ENCODE measurements around the gene SV2B.

SV2B gene

GRCh38 chr15:91231703-91232102 lies 131.6 kb downstream of the SV2B start:
- DNase-seq (ENCODE audit: low spot score), result no peak

- no peak for DNase-seq (ENCODE audit: low spot score)
Observed at GRCh38 chr15:91234759-91235158, 134.7 kb downstream of the SV2B start.

DNA sequence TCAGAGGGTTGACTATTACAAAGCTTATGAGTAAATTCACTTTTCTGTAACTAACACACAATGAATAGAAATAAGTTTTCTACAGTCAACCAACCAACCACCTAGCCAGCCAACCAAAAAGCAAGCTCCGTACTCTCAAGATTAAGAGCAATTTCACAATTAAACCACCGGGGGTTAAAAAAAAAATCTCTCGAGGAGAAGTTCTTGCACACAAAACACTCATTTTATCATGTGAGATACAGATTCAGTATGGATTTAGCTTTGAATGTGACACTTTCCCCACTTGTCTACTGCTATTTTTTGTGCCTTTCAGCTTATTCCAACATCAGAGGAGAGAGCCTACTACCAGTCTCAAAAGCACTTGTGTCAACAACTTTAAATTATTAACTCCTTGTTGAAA lies 135.3 kb downstream of the SV2B start:
- DNase-seq (ENCODE audit: low spot score), result no peak

GRCh38 chr15:91237445-91237844 lies 137.4 kb downstream of the SV2B start:
- DNase-seq (ENCODE audit: low spot score), result no peak

GRCh38 chr15:91238644-91239425 lies 138.8 kb downstream of the SV2B start:
- no peak for DNase-seq (ENCODE audit: low spot score)

DNA sequence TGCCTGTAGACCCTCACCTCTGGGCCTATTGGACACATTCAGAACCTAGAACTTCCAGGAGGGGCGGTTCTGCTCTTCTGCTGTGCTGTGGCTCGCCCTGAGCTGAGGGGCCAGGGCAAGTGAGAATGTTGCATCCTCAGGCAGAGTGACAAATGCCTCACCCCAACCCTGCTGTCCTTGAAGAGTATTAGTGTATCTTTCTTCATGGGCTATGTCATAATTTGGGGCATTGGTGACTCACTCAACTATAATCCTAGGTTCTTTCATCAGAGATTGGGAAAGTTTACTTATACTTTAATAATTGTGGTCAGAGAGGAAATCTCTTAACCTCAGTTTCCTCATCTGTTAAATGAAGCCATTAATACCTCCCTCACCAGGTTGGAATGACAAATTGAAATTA lies 143.8 kb downstream of the SV2B start:
- DNase-seq (ENCODE audit: low spot score), result no peak

GRCh38 chr15:91244919-91245318 lies 144.9 kb downstream of the SV2B start:
- DNase-seq (ENCODE audit: low spot score), result no peak

DNA sequence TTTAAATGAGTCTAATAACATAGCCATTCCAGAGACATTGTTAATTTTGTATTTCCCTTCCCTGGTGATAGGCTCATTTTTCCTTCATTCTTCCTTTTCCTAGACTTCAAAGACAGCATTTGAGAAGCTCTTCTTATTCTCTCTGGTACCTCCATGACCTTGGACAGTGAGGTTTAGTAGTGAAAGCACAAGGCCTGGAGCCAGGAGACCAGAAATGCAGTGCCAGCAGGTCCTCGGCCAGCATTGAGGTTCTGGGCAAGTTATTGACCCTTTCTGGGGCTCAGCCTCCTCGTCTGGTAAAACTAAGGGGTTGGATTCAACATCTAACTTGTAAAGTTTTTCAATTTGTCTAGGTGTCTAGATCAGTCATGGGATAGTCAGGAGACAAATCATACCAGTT lies 146.9 kb downstream of the SV2B start:
- DNase-seq (ENCODE audit: low spot score), result no peak

DNA sequence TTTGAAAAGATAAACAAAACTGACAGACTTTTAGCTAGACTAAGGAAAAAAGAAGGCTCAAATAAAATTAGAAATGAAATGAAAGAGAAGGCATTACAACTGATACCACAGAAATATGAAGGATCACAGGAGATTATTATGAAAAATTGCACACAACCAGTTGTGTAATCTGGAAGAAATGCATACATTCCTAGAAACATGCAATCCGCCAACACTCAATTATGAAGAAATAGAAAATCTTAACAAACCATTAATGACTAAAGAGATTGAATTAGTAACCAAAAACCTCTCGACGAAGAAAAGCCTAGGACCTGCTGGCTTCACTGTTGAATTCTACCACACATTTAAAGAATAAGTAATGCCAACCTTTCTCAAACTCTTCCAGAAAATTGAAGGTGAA lies 149.5 kb downstream of the SV2B start:
- DNase-seq (ENCODE audit: low spot score), result no peak

DNA sequence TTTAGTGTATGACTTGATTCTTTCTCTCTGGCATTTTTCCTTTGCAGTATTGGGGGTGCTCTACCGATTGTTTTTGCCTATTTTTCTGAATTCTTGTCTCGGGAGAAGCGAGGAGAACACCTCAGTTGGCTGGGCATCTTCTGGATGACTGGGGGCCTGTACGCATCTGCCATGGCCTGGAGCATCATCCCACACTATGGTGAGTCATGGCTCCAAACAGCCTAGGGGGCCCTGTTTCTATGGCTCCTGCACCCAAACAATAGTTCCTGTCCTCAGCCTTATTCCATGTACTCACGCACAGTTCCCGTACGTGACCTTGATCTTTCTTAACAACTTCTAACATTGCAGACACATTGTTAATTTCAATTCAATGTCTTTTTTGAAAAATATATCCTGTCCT lies 152.3 kb downstream of the SV2B start:
- DNase-seq (ENCODE audit: low spot score), result no peak

GRCh38 chr15:91252756-91253155 lies 152.7 kb downstream of the SV2B start:
- DNase-seq (ENCODE audit: low spot score), result no peak

DNA sequence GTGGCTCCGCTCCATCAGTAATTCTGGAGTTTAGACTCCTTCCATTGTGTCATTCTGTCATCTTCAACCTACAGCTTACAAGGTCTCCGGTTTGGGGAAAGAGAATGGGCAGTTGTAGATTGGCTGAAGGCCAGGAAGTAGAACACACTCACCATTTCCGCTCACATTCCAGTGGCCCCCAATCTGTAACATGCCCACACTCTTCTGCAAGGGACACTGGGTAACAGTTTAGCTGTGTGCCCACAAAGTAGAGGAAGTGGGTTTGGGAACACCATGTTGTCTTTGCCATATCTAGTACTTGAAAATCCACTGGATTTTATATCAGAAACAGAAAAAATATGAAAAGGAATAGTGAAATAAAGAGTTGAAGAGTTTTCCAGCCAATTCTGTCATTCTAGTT lies 153.5 kb downstream of the SV2B start:
- DNase-seq (ENCODE audit: low spot score), result no peak

- no peak for DNase-seq (ENCODE audit: low spot score)
Observed at GRCh38 chr15:91254766-91255165, 154.7 kb downstream of the SV2B start.

DNA sequence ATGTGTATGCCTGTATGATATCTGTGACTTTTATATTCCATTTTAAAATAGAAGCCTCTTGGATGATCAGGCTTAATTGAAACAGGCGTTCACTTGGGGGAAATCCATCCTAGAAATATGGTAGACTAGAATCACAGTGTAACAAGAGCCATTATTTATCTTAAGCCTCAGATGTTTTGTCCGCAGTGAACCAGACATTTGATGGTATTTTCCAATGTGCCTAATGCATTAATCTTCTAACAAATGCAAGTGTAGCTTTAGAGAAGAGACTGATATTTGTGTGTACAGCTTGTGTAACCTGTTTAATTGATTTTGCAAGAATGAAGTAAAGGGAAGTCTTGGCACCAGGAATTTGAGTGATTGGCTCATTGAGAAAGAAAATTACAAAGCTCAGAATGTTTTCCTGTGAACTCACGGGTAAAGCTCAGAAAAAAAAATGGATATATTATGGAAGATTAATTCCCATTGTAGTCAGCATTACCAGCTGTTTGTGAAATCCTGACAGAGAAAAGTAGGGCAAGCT lies 155.7 kb downstream of the SV2B start:
- no peak for DNase-seq (ENCODE audit: low spot score)

DNA sequence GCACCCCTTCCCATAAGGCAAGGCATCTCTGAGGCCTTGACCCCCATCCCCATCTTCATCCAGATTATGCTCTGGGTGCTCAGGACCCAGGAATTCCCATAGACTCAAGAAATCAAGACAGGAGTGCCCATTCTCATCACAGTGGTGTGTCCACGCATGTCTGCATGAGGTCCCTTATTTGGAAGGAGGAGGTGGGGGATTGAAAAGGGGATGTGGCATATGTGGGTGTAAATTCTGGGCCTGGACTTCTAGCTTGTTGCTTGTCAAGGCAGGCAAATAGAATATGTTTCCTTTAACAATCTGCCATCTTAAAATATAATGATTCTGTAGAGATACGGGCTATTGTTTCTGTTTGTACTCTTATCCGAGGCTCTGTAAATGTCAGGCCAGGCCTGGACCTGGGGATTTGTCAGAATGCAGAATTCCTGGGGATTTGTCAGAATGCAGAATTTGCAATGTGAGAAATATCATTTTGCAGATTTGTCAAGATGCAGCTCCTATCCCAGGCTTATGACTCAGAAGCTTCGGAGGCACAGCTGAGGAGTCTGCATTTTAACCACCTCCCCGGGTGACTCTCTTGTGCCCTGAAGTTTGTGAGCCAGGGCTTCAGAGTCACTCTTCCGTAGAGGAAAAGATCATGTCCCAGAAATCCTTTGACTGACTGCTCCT lies 157.8 kb downstream of the SV2B start:
- DNase-seq (ENCODE audit: low spot score), result no peak

DNA sequence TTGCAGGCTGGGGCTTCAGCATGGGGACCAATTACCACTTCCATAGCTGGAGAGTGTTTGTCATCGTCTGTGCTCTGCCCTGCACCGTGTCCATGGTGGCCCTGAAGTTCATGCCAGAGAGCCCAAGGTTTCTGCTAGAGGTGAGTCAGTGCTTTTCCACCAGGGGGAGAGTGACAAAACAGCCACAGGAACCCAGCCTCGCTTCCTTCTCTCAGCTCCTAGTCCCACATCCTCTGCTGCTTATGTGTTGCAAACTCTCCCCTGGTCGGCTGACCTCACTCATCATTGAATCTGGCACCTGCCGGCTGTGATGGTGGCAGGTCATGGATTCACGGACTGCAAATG lies 158.3 kb downstream of the SV2B start:
- DNase-seq (ENCODE audit: low spot score), result peak; percentile 1

DNA sequence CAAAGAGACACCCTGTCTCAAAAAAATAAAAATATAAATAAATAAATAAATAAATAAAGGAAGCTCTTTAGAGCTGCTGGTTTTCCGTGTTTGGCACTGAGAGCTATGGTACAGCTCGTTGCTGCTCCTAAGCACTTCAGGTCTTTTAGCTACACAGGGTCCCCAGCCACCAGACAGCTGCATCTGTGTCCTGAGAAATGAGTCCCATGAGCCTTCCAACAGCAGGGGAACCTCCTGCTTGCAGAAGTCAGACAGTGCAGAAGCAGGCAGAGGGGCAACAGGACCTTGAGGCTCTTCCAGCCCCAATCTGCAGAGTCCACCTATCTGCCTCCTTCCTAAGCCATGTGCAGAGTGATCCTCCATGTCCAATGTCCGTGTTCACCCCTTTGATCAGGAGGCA lies 159.0 kb downstream of the SV2B start:
- no peak for DNase-seq (ENCODE audit: low spot score)

- no peak for DNase-seq (ENCODE audit: low spot score)
Observed at GRCh38 chr15:91261345-91261744, 161.3 kb downstream of the SV2B start.

DNA sequence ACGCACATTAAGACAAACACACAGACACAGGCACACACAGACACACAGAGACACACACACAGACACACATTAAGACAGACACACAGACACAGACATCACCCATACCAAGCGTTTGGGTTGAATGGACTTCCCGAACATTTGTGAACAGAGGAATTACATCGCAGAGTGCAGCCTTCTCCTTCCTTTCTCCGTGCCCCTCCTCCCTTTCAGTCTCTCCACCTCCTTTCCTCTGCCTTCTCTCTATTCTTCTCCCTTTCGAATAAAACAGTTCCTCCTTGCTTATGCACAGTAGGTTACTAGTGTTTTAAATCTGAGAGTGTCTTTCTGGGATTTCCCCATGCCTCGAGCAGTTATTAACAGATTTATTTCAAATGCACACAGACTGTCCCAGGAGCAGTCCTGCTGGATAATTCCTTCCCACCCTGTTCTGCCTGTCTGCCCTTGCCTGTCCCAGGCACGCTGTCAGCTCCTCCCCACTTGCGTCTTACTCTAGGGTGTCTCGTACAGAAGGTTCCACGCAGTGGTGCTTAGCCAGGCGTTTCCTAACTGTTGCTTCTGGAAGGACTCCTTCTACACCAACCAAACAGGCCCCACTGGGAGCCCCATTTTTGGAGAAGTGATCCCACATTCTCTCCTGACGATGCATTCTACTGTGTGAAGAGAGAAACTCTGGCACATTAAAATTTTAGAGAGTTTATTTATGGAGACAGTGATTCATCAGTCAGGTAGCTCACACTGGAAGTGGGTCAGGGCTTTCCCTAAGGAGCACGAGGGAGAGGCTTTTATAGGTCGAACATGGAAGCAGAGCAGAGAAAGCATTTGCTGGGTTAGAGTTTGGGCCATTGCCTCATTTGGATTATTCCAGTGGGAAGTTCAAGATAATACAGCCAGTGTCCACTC lies 163.8 kb downstream of the SV2B start:
- no peak for DNase-seq (ENCODE audit: low spot score)

DNA sequence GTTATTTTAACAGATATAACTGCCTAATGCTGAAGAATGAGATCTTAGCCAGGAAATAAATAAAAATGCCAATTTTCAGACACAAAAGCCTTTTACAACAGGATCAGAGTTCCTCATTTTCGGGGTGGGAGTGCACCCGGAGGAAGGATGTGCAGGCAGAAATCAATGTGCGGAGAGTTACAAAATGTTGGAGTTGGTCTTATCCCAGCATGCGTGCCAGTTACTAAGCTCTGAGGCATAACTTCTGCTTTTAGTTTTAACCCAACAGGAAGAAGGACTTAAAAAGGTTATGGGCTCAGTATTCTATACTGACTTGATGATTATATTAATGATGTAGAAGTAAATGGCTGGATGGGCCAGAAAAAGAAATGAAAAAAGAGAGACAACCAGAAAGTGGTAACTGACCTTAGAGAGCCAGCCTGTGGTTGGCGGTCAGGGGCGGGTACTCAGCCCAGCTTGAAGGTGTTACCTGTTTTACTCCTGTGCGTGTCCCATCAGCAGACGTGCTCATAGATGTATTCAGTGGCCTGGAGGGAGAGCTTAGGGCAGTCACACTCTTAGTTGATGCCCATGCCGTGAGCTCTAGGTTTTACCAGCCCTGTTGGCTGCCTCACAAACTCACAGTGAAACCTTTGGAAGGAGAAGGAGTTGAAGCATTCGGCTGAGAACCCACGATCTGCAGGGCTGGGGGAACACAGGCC lies 164.7 kb downstream of the SV2B start:
- no peak for DNase-seq (ENCODE audit: low spot score)

- DNase-seq (ENCODE audit: low spot score), result no peak
Observed at GRCh38 chr15:91265416-91265940, 165.4 kb downstream of the SV2B start.

DNA sequence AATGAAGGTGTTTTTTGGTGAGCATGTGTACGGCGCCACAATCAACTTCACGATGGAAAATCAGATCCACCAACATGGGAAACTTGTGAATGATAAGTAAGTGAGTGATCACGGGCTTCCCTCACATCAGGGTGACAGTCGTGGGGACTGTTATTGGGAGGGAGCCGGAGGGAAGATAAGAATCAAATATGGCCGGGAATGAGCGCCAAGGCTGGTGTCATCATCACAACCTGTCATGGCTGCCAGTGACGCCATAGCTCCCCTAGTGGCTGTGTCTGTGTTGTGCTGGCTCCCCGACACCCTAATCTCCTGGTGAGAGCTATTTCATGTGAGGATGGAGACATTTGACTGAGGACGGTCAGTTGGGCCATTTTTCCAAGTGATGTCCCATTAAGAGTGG lies 168.5 kb downstream of the SV2B start:
- DNase-seq (ENCODE audit: low spot score), result no peak
